Stimulated activated effector memory CD8-positive, alpha-beta T cell treated with anti-CD3 and anti-CD28 coated beads, Interleukin-12 subunit alpha, Interleukin-12 subunit beta, amount 100 ng/mL, for 72 hours (primary cell): ENCODE results near the gene APBA2.
"Not testable (repeated sequence)": the region's sequence is repeated elsewhere in the genome, so short reads cannot be mapped to it uniquely, and the experiment has no call there.

Experiments used
- ATAC-seq: fragments of 150-1000 bp; cut with Tn5 transposase; 2 replicates; pipeline ENCODE4 v1.10.0; 2021
- DNase-seq, 2 donors: peaks; one replicate each; pipeline ENCODE4 v3.0.0; 2021 to 2022; ENCODE audit warnings: low spot score in 2 of 2
- H3K27ac Mint-ChIP-seq: one replicate; pipeline ENCODE4 v1.8.0; 2022; ENCODE audit warnings: mild to moderate bottlenecking, mixed read lengths
- H3K36me3 Mint-ChIP-seq: one replicate; pipeline ENCODE4 v1.8.0; 2022; ENCODE audit warnings: mild to moderate bottlenecking, mixed read lengths
- H3K4me1 Mint-ChIP-seq: one replicate; pipeline ENCODE4 v1.8.0; 2022; ENCODE audit warnings: mixed read lengths
- H3K4me3 Mint-ChIP-seq: one replicate; pipeline ENCODE4 v1.8.0; 2022; ENCODE audit warnings: mild to moderate bottlenecking, mixed read lengths
- H3K9me3 Mint-ChIP-seq: one replicate; pipeline ENCODE4 v1.8.0; 2022; ENCODE audit warnings: mixed read lengths

Gene APBA2

GRCh38 chr15:29034593-29035335 lies 149.0 kb downstream of the APBA2 start:
- ATAC-seq (no peak), DNase-seq (no peak)
- Mint-ChIP-seq H3K4me1 (peaks cover 50% of the 10 kb centered on the region), H3K36me3 (peaks cover 5% of the 10 kb centered on the region), H3K4me3 (no peak overlapping the region), H3K9me3 (peaks cover 5% of the 10 kb centered on the region), H3K27ac (no peak overlapping the region)

GRCh38 chr15:29035336-29036285 lies 149.8 kb downstream of the APBA2 start:
- DNase-seq (no peak), ATAC-seq (no peak)
- Mint-ChIP-seq H3K4me3 (no peak overlapping the region), H3K9me3 (peaks cover 5% of the 10 kb centered on the region), H3K36me3 (peaks cover 5% of the 10 kb centered on the region), H3K27ac (no peak overlapping the region), H3K4me1 (peaks cover 55% of the 10 kb centered on the region)

GRCh38 chr15:29037997-29038705 lies 152.4 kb downstream of the APBA2 start:
- no peaks in the 10 kb centered on the region for H3K36me3 Mint-ChIP-seq
- H3K4me3 Mint-ChIP-seq = peak overlapping the region; percentile 51
- H3K27ac Mint-ChIP-seq = no peak overlapping the region
- H3K9me3 Mint-ChIP-seq = no peaks in the 10 kb centered on the region
- DNase-seq (no peak), ATAC-seq (peak; percentile 43)
- peaks cover 35% of the 10 kb centered on the region for H3K4me1 Mint-ChIP-seq

DNA sequence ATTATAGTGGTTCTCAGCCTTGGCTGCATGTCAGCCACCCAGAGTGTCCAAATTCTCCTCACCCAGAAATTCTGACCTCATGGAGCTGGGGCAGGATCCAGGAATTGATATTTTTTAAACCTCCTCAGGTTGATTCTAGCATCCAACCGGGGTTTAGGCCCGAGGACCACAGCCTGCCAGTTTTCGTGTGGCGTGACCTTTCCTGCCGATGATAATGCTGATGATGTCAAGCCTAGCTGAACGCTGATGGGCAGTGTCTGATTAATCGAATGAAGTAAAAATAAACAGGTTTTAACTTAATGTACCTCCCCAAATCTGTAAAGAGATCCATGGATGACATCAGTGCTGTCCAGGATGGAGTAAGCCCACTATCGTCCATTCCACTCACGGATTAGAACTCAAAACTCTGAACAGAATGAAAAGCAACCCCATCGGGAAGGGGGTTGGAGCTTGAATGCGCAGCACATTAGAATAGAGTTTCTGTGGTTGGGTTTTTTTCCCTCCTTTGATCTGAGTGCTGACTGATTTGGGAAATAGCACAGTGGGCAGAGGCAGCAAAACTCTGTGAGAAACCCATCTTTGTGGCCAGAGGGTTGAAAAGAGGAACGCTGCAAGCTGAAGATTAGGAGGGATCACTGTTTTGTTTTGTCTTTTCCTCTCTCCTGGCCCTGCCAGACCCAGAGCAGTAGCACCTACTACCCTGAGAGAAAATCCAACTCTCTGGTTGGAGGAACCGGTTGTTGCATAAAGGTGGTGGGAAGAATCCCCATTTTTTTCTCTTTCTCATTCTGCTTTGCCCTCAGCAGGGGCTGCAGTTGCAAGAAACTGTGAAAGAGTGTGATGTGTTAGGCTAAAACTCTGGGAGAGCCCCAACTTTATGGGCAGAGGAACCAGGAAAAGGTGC lies 153.9 kb downstream of the APBA2 start:
- Mint-ChIP-seq H3K9me3 (no peaks in the 10 kb centered on the region), H3K4me1 (peaks cover 32% of the 10 kb centered on the region), H3K36me3 (no peaks in the 10 kb centered on the region), H3K4me3 (peak overlapping the region; percentile 51), H3K27ac (no peak overlapping the region)
- ATAC-seq (peak; percentile 85), DNase-seq (peak in 1 of 2 donors; percentile 56)

DNA sequence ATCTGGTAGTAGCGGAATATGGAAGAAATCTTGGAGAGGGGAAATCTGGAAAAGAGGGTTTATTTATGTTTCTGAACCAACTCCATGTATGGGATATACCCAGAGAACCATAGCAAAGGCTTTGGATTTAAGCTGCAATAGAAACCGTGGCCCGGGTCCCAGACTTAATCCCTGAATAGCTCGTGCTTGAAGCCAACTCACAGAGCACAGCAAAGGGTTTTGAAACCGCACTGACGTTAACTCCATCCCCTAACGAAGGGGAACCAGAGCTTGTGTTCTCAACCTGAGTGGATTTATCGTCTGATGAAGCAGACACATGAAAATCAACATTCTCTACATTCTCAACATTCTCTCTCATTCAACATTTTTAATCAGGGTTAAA lies 154.6 kb downstream of the APBA2 start:
- Mint-ChIP-seq H3K9me3 (no peaks in the 10 kb centered on the region), H3K27ac (no peak overlapping the region), H3K4me1 (peaks cover 32% of the 10 kb centered on the region), H3K36me3 (no peaks in the 10 kb centered on the region), H3K4me3 (peak overlapping the region; percentile 51)
- DNase-seq (no peak), ATAC-seq (no peak)

- no peaks in the 10 kb centered on the region for H3K36me3 Mint-ChIP-seq
- no peaks in the 10 kb centered on the region for H3K9me3 Mint-ChIP-seq
- no peak overlapping the region for H3K4me3 Mint-ChIP-seq
- H3K4me1 Mint-ChIP-seq = peaks cover 21% of the 10 kb centered on the region
- DNase-seq (no peak), ATAC-seq (no peak)
- H3K27ac Mint-ChIP-seq = no peak overlapping the region
These were observed 158.1 kb downstream of the APBA2 start for GRCh38 chr15:29043736-29044502.

DNA sequence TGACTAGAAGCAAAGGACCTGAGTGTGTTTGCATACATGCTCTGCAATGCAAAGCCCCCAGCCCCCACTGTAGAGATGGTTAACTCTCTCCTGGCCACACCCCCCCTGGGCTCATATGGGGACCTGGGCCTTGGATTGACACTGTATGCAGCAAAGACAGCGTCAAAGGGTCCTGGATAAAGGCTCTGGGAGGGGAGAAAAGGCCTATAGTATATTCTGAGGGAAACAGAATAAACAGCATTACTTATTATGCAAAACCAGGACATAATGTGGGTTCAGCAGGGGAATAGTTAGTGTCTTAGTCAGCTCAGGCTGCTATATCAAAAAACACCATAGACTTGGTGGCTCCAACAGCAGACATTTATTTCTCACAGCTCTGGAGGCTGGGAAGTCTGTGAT lies 158.7 kb downstream of the APBA2 start:
- no peaks in the 10 kb centered on the region for H3K36me3 Mint-ChIP-seq
- no peak for DNase-seq
- H3K4me1 Mint-ChIP-seq = peaks cover 15% of the 10 kb centered on the region
- no peak overlapping the region for H3K27ac Mint-ChIP-seq
- no peaks in the 10 kb centered on the region for H3K9me3 Mint-ChIP-seq
- no peak overlapping the region for H3K4me3 Mint-ChIP-seq
- ATAC-seq = no peak

- not testable (repeated sequence) for H3K27ac Mint-ChIP-seq, H3K9me3 Mint-ChIP-seq, ATAC-seq, H3K36me3 Mint-ChIP-seq, DNase-seq, H3K4me1 Mint-ChIP-seq
- H3K4me3 Mint-ChIP-seq = peak overlapping the region; percentile 10
These were observed 159.4 kb downstream of the APBA2 start for GRCh38 chr15:29045161-29045560.

DNA sequence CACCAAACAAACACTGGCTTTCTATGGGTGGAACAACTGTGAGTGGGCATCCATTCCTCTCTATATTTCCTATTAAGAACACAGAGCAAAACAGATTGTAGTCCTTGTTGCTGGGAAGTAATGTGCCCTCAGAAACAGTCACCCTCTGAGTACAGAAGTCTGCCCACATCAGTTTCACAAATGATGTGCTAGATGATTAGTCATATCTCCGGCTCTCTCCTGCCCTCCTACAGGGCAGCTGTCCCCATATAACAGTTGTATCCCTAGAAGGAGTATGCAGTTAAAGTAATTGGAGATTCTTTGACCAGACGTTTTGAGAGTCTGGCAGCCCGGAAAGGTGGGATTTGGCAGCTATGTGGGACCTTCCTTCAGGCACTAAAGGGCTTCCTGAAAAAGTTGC lies 159.9 kb downstream of the APBA2 start:
- Mint-ChIP-seq H3K9me3 (no peaks in the 10 kb centered on the region), H3K4me1 (peaks cover 9% of the 10 kb centered on the region), H3K4me3 (peak overlapping the region; percentile 10), H3K36me3 (no peaks in the 10 kb centered on the region), H3K27ac (no peak overlapping the region)
- DNase-seq = peak in 1 of 2 donors; percentile 56
- peak; percentile 99 for ATAC-seq

DNA sequence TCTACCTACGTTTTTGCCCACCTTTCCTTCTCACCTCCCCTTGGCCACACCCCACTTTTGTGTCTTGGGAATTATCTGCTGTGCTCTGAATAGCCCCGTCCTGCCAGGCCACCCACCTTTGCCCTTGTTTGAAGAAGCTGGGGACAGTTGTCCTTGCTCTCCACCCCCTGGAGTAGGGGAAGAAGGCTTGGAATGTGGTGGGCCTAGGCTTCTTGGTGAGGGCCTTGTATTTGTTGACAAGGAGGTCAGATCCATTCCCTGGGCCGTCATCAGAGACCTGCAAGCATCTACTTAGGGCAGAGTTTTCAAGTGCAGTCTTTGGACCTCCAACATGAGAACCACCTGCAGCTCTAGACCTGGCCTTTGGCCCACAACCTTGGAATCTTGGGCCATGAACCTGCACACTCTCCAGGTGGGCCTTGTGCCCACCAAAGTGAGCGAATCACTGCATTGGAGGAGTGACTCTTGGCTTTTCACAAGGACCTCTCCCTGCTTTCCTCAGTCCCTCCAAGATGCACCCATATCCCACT lies 160.6 kb downstream of the APBA2 start:
- ATAC-seq = no peak
- H3K4me1 Mint-ChIP-seq = peaks cover 15% of the 10 kb centered on the region
- H3K4me3 Mint-ChIP-seq = no peak overlapping the region

DNA sequence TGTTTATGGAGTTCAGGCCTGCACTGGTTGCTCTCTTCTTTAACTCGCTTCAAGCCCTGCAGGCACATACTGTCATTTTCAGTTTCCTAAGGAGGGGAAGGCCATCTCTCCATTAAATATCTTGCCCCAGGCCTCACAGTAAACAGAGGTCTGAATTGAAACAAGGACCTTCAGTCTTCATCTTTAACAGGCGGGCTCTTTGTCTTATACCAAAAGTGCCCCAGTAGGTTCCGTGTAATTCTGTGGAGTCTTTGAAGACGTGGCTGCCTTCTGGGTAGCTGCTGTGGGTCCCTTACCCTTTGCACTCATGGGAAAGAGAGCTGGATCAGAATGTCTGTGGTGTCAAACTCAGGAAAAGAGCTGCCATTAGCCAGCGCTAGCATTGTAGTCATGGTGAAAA lies 161.2 kb downstream of the APBA2 start:
- DNase-seq (no peak), ATAC-seq (no peak)
- Mint-ChIP-seq H3K4me1 (peaks cover 17% of the 10 kb centered on the region), H3K4me3 (no peak overlapping the region), H3K36me3 (no peaks in the 10 kb centered on the region), H3K27ac (no peak overlapping the region), H3K9me3 (no peaks in the 10 kb centered on the region)

More for the DNA sequence above, 160.6 kb downstream of the APBA2 start:
- Mint-ChIP-seq H3K9me3 (no peaks in the 10 kb centered on the region), H3K36me3 (no peaks in the 10 kb centered on the region), H3K27ac (no peak overlapping the region)
- DNase-seq = no peak

DNA sequence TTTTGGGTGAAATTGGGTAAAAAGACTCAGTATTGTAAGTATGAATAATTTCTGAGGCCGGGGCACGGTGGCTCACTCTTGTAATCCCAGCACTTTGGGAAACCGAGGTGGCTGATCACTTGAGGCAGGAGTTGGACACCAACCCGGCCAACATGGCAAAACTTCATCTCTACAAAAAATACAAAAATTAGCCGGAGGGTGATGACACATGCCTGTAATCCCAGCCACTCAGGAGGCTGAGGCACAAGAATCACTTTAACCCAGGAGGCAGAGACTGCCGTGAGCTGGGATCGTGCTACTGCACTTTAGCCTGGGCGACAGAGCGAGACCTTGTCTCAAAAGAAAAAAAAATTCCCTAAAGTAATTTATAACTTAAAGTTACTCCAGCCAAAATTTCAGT lies 162.2 kb downstream of the APBA2 start:
- no peak for DNase-seq
- no peak overlapping the region for H3K4me3 Mint-ChIP-seq
- no peaks in the 10 kb centered on the region for H3K9me3 Mint-ChIP-seq
- no peak overlapping the region for H3K27ac Mint-ChIP-seq
- no peak for ATAC-seq
- peaks cover 17% of the 10 kb centered on the region for H3K4me1 Mint-ChIP-seq
- no peaks in the 10 kb centered on the region for H3K36me3 Mint-ChIP-seq

DNA sequence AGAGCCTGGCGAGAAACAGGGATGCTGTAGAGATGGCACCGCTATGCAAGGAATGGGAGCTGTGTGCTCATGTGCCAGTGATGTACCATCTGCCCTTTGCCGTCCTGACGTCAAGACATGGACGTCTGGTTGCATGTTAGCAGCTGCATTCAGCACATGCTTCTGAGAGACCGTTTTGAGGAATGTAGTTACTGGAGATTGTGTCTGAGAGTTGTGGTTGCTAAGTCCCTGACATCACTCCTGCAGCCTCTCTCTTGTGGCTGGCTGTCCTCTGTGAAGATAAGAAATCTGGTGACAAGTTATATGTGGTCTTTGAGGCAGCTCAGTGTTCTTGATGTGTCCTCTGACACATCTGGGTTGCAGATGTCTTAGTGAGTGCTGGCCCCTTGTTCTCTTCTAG lies 165.1 kb downstream of the APBA2 start:
- no peaks in the 10 kb centered on the region for H3K9me3 Mint-ChIP-seq
- peak; percentile 89 for ATAC-seq
- no peaks in the 10 kb centered on the region for H3K36me3 Mint-ChIP-seq
- H3K27ac Mint-ChIP-seq = no peak overlapping the region
- peaks cover 17% of the 10 kb centered on the region for H3K4me1 Mint-ChIP-seq
- no peak for DNase-seq
- no peak overlapping the region for H3K4me3 Mint-ChIP-seq

- no peak overlapping the region for H3K4me3 Mint-ChIP-seq
- no peak overlapping the region for H3K27ac Mint-ChIP-seq
- ATAC-seq (no peak), DNase-seq (no peak)
- peaks cover 17% of the 10 kb centered on the region for H3K4me1 Mint-ChIP-seq
- H3K9me3 Mint-ChIP-seq = no peaks in the 10 kb centered on the region
- no peaks in the 10 kb centered on the region for H3K36me3 Mint-ChIP-seq
These were observed 165.6 kb downstream of the APBA2 start for GRCh38 chr15:29051422-29051821.
